ENCODE data around the gene PITX1. TPM values are rescaled to one million over a fixed set of nuclear protein-coding genes. Genes with fewer than 3 reads are reported as not detected.

Gene PITX1
- polyA plus RNA-seq, 3 donors = not detected

- no peak overlapping the region for H3K4me2 ChIP-seq (replicated peaks; ENCODE audit: extremely low read depth, low read length, poor library complexity, severe bottlenecking)
- H3K4me1 ChIP-seq (ENCODE audit: control insufficient read depth in 1 of 2, insufficient read depth in 2 of 2, low read length in 2 of 2) = no peaks in the 10 kb centered on the region
- H4K20me1 ChIP-seq (ENCODE audit: insufficient read depth, low read length) = no peaks in the 10 kb centered on the region
- no peak overlapping the region for H2AFZ ChIP-seq (ENCODE audit: insufficient read depth, low read depth, low read length, poor library complexity, severe bottlenecking)
- H3K36me3 ChIP-seq (replicated peaks in 1 of 2; ENCODE audit: control insufficient read depth in 1 of 2, insufficient read depth in 2 of 2, low read length in 2 of 2) = no peaks in the 10 kb centered on the region
- H3K9me3 Mint-ChIP-seq = peaks cover 0 to 5% (median 2%) of the 10 kb centered on the region in 7 donors
- peaks cover 7% of the 10 kb centered on the region for H3K4me1 Mint-ChIP-seq
- 91% methylated on average over 6 of the region's 11 CpGs for WGBS (ENCODE audit: insufficient coverage)
- DNase-seq = no peak
- no peak for TF ChIP-seq CTCF (IDR thresholded peaks at IDR 0.05)
- no peak overlapping the region for H3K4me3 ChIP-seq (replicated peaks in 1 of 3; ENCODE audit: low read depth in 2 of 3, low read length in 3 of 3)
- H3K4me3 Mint-ChIP-seq = no peak overlapping the region
- no peak overlapping the region for H3K27ac Mint-ChIP-seq
- H3K79me2 ChIP-seq (ENCODE audit: insufficient read depth, low read length) = no peaks in the 10 kb centered on the region
- intact Hi-C loops (cut with micrococcal nuclease) = no loop called here
- H3K27me3 Mint-ChIP-seq (ENCODE audit: low read depth in 3 of 3) = peaks cover 0 to 2% (median 1%) of the 10 kb centered on the region in 3 donors
- no peak overlapping the region for H3K9ac ChIP-seq (ENCODE audit: insufficient read depth, low read length, poor library complexity, severe bottlenecking)
- H3K36me3 Mint-ChIP-seq = no peaks in the 10 kb centered on the region
- no peak overlapping the region for H3K27ac ChIP-seq (ENCODE audit: low read depth in 1 of 2, low read length in 2 of 2)
- H3K27me3 ChIP-seq (ENCODE audit: control insufficient read depth in 2 of 2, insufficient read depth in 2 of 2, low read length in 2 of 2) = no peaks in the 10 kb centered on the region
- no peaks in the 10 kb centered on the region for H3K9me3 ChIP-seq (replicated peaks in 1 of 2; ENCODE audit: control insufficient read depth in 1 of 2, insufficient read depth in 1 of 2, low read length in 2 of 2)
Measured at GRCh38 chr5:134997015-134997414, 37.0 kb downstream of the PITX1 start.

GRCh38 chr5:134995850-134996402 is 38.1 kb downstream of the PITX1 start:
- DNase-seq = no peak
- Histone ChIP-seq H3K4me1 (ENCODE audit: control insufficient read depth in 1 of 2, insufficient read depth in 2 of 2, low read length in 2 of 2) (no peaks in the 10 kb centered on the region), H3K79me2 (ENCODE audit: insufficient read depth, low read length) (no peaks in the 10 kb centered on the region), H3K27ac (ENCODE audit: low read depth in 1 of 2, low read length in 2 of 2) (no peak overlapping the region), H3K4me3 (replicated peaks in 1 of 3; ENCODE audit: low read depth in 2 of 3, low read length in 3 of 3) (no peak overlapping the region), H3K27me3 (ENCODE audit: control insufficient read depth in 2 of 2, insufficient read depth in 2 of 2, low read length in 2 of 2) (no peaks in the 10 kb centered on the region), H2AFZ (ENCODE audit: insufficient read depth, low read depth, low read length, poor library complexity, severe bottlenecking) (no peak overlapping the region), H3K9me3 (replicated peaks in 1 of 2; ENCODE audit: control insufficient read depth in 1 of 2, insufficient read depth in 1 of 2, low read length in 2 of 2) (no peaks in the 10 kb centered on the region), H3K4me2 (replicated peaks; ENCODE audit: extremely low read depth, low read length, poor library complexity, severe bottlenecking) (no peak overlapping the region), H4K20me1 (ENCODE audit: insufficient read depth, low read length) (no peaks in the 10 kb centered on the region), H3K9ac (ENCODE audit: insufficient read depth, low read length, poor library complexity, severe bottlenecking) (no peak overlapping the region), H3K36me3 (replicated peaks in 1 of 2; ENCODE audit: control insufficient read depth in 1 of 2, insufficient read depth in 2 of 2, low read length in 2 of 2) (no peaks in the 10 kb centered on the region)
- peaks cover 0 to 7% (median 3%) of the 10 kb centered on the region in 7 donors for H3K9me3 Mint-ChIP-seq
- WGBS (ENCODE audit: insufficient coverage) = 93% methylated on average over 8 of the region's 8 CpGs
- peaks cover 0 to 2% (median 1%) of the 10 kb centered on the region in 3 donors for H3K27me3 Mint-ChIP-seq (ENCODE audit: low read depth in 3 of 3)
- no peak overlapping the region for H3K27ac Mint-ChIP-seq
- peaks cover 7% of the 10 kb centered on the region for H3K4me1 Mint-ChIP-seq
- H3K4me3 Mint-ChIP-seq = no peak overlapping the region
- H3K36me3 Mint-ChIP-seq = no peaks in the 10 kb centered on the region
- intact Hi-C loops (cut with micrococcal nuclease) = no loop called here
- no peak for TF ChIP-seq CTCF (IDR thresholded peaks at IDR 0.05)
